LNCAP (cell line): ENCODE measurements around the gene CCR6.
A peak's percentile ranks its signal among the peaks of the same experiment; 100 is the strongest.

ENCODE experiments used
- CTCF ChIP-seq: fragments of 450-650 bp; IDR thresholded peaks from 2 replicates; pipeline ENCODE4 v1.5.1; 2017; ENCODE audit warnings: mild to moderate bottlenecking

The CCR6 gene

GRCh38 chr6:167140589-167141474 is 17.9 kb downstream of the CCR6 start:
- TF ChIP-seq CTCF, result no peak

GRCh38 chr6:167141667-167142432 is 19.0 kb downstream of the CCR6 start:
- TF ChIP-seq CTCF, result peak; percentile 94

- 0 out of 2 replicates have a peak, but pooled peaks have one; percentile 6 for TF ChIP-seq CTCF
These were observed 19.5 kb downstream of the CCR6 start for GRCh38 chr6:167142433-167142761.

GRCh38 chr6:167143041-167143440 is 20.1 kb downstream of the CCR6 start:
- no peak for TF ChIP-seq CTCF

GRCh38 chr6:167145461-167145860 is 22.6 kb downstream of the CCR6 start:
- TF ChIP-seq CTCF, result no peak

- no peak for TF ChIP-seq CTCF
These were observed 23.2 kb downstream of the CCR6 start for GRCh38 chr6:167146135-167146534.

- TF ChIP-seq CTCF, result no peak
These were observed 24.1 kb downstream of the CCR6 start for GRCh38 chr6:167146977-167147376.
